ENCODE results near the gene CLCN6.
A peak's percentile ranks its signal among the peaks of the same experiment; 100 is the strongest.

Gene CLCN6

GRCh38 chr1:11856698-11857097, 50.7 kb downstream of the CLCN6 start:
- no peak for DNase-seq

GRCh38 chr1:11857164-11857851, 51.3 kb downstream of the CLCN6 start:
- no peak for DNase-seq

- no peak for DNase-seq
These were observed 52.2 kb downstream of the CLCN6 start for GRCh38 chr1:11858158-11858557.

DNA sequence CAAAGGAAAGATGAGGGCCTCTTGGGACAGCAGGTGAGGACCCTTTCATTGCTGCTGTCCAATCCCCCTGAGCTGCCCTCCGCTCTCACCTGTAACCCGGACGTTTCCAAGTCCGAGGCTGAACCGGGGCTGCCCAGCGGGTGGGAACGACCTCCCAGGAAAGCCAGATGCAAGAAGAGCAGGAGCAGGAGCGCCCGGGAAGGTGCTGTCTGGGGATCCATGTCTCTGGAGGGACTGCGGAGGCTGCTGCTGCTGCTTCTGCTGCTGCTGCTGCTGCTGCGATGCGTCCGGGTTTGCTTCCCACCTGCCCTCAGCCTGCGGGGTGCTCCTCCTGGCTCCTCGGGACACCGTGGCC, 52.6 kb downstream of the CLCN6 start, which contains the start of gene NPPB:
Gene NPPB (minus strand): TSS at position 333 of the 355 bp plus-strand sequence. CDS start 112 bp downstream, at position 221.
- DNase-seq, result no peak

- peak; percentile 37 to 78 (median 46) for DNase-seq
These were observed 53.2 kb downstream of the CLCN6 start for GRCh38 chr1:11858968-11859871.

DNA sequence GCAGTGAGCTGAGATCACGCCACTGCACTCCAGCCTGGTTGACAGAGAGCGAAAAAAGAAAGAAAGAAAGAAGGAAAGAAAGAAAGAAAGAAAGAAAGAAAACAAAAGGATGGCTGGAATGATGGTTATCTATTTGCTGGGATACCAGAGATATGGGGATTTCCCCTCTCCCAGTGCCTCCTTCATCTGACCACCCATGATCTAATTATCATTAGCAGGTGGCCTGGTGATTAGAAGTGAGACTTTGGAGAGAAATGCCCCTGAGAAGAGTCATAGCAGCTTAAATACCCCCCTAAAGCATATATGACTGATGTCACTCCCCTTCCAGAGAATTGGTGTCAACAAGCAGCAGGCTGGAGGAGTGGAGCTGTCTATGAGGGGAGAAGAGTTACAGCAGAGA, 54.1 kb downstream of the CLCN6 start:
- DNase-seq, result no peak

- DNase-seq, result no peak
These were observed 54.6 kb downstream of the CLCN6 start for GRCh38 chr1:11860587-11860986.

DNA sequence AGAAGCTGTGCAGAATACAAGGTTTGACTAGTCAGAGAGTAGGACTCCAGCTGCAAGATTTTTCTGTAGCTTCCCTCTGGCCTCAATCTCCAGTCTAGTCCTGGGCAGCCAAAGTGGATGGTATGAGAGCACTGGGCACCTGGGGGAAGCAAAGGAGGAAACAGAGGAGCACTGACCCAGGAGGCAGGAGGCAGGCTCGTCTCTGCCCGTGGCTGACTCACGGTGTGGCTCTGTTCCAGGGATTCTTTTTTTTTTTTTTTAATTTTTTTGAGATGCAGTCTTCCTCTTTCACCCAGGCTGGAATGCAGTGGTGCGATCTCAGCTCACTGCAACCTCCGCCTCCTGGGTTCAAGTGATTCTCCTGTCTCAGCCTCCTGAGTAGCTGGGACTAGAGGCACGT, 56.9 kb downstream of the CLCN6 start:
- DNase-seq, result peak; percentile 30 to 47 (median 37)

GRCh38 chr1:11868331-11868980, 62.5 kb downstream of the CLCN6 start:
- DNase-seq, result no peak

- no peak for DNase-seq
These were observed 63.1 kb downstream of the CLCN6 start for GRCh38 chr1:11869104-11869503.

DNA sequence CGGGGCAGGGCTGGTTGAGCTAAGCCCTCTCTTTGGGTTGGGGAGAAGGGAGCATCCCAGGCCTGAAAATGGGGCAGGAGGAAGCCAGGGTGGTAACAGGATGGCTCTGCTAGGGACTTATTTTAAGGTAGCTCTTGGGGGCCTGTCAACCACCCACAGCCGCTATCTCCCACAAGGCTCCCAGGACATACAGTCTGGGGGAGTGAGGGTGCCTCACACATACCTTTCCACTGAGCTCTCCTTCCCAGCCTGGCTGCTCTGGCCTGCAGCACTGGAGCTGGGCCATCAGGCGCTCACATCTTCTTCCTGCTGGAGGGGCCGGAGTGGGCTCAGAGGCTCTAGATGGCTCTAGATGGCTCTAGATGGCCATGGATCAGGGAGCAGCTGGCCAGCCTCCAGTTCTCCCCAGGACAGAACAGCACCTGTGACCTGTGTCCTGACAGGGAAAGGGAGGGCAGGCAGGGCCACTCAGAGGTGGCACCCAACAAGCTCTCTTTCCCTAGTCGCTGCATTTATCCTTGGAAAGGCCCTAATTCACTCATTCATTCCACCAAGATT, 63.7 kb downstream of the CLCN6 start:
- DNase-seq, result no peak

- DNase-seq, result no peak
These were observed 66.6 kb downstream of the CLCN6 start for GRCh38 chr1:11872545-11872944.

DNA sequence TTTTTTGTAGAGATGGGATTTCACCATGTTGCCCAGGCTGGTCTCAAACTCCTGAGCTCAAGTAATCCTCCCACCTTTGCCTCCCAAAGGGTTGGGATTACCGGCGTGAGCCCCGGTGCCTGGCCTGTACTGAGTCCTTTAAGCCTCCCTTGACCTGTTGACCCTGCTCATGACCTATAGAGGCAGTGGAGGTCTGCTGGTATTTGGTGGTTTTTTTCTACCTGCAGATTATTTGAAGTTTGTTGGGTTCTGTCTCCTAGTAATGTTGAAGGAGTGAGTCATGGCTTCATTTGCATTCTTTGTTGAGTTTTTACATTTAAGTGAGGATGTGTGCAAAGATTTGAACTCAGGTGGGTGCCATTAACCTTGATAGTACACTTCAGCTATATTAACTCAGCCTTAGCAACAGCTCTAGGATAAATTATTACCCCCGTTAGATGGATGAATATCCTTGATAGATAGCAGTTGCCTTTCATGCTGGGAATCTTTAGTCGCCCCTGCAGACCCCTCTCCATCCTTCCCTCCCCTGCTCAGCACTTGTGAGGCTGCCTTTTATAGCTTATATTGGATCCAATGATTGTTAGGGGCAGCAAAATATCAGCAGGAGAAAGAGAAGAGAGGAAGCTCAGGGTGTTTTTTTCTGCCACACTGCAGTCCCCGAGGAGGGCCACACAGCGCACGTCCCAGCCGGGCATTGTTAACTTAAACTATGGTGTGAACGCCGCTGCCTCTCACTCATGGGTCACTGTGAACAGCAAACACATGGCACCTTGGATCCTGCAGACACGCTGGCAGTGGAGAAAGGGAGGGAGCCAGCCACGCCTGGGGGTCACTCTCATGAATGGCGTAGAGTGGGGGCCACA, 67.6 kb downstream of the CLCN6 start:
- no peak for DNase-seq

DNA sequence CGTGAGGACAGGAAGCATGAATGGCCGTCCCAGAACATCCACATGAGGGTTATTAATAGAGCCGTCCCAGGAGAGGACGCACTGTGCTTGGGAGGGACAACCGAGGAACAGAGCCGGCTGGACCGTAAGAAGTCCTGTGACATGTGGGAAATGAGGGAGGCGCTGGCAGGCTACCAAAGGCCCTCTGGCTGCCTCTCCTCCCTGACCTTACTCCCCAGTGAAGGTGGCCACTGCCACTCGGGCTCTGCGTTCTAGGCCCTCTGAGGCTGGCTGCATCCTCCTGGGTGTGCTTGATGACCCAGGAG, 68.2 kb downstream of the CLCN6 start:
- no peak for DNase-seq

DNA sequence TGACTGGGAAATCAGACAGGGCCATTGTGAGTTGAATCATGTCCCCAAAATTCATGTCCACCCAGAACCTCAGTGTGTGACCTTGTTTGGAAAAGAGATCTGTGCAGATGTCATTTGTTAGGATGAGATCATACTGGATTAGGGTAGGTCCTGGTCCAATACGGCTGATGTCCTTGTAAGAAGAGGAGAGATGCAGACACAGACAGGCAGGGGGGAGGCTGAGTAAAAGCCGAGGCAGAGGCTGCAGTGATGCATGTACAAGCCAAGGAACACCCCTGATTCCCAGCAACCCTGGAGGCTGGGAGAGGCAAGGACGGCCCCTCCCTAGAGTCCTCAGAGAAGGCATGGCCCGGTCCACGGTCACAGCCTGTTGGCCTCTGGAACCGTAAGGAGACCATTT, 68.6 kb downstream of the CLCN6 start:
- no peak for DNase-seq

GRCh38 chr1:11875094-11875493, 69.1 kb downstream of the CLCN6 start:
- no peak for DNase-seq

- DNase-seq, result no peak
These were observed 71.1 kb downstream of the CLCN6 start for GRCh38 chr1:11877074-11877473.

- DNase-seq, result no peak
These were observed 72.3 kb downstream of the CLCN6 start for GRCh38 chr1:11878081-11878890.

GRCh38 chr1:11878891-11879190, 72.8 kb downstream of the CLCN6 start:
- DNase-seq, result no peak

DNA sequence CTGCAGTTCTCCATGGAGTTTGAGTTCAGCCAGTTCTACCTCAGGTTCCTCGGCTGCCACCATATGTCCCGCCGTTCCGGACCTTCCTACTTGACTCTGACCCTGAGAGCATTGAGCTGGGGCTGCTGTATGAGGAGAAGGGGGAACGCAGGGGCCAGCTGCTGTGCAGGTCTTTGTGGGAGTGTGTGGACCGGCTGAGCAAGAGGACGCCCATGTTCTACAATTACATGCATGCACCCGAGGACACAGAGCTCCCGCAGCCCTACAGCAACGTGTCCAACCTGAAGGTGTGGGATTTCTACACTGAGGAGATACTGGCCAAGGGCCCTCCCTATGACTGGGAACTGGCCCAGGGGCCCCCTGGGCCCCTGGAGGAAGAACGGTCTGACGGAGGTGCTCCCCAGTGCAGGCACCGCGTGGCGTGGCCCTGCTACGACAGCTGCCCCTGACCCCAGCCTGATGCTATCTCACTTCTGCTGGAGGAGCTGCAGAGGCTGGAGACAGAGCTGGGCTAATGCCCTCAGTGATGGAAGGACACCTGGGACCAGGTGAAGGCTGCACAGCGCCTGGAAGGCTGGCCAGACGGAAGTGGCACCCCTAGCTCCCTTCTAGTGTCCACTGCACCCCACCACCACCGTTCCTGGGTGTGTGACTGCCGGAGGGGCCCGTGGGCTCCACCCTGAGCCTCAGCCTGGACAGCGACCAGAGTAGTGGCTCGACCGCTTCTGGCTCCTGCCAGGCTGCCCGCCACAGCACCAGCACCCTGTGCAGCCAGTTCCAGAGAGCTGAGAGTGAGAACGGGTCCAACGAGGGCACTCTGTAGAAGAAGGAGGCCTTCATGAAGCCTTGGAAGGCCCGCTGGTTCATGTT, 73.6 kb downstream of the CLCN6 start:
- no peak for DNase-seq

GRCh38 chr1:11880181-11880575, 74.2 kb downstream of the CLCN6 start:
- DNase-seq, result no peak

Measured in suppressor macrophage treated with lipopolysaccharide for 1 hour (primary cell).